ENCODE measurements around the gene C3orf85.

DNA sequence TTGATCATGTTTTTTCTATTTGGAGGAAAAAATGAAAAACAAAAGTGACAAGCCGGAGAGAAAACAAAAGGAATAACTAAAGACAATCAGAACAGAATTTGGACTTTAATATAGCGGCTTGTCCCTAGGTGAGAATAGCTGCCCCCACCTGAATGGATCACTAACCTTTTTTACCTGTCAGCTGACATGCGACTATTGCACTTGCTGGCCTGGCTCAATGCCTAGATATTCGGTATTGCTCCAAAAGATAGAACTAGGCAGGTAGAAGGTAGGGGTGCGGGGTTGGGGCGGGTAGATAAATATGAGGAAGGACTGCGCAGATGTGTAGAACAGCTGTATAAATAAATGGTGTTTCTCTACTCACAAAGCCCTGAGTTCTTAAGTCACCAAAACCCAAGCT is 17.9 kb upstream of the C3orf85 start:
- TF ChIP-seq, protein P1, sequence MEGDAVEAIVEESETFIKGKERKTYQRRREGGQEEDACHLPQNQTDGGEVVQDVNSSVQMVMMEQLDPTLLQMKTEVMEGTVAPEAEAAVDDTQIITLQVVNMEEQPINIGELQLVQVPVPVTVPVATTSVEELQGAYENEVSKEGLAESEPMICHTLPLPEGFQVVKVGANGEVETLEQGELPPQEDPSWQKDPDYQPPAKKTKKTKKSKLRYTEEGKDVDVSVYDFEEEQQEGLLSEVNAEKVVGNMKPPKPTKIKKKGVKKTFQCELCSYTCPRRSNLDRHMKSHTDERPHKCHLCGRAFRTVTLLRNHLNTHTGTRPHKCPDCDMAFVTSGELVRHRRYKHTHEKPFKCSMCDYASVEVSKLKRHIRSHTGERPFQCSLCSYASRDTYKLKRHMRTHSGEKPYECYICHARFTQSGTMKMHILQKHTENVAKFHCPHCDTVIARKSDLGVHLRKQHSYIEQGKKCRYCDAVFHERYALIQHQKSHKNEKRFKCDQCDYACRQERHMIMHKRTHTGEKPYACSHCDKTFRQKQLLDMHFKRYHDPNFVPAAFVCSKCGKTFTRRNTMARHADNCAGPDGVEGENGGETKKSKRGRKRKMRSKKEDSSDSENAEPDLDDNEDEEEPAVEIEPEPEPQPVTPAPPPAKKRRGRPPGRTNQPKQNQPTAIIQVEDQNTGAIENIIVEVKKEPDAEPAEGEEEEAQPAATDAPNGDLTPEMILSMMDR (conservative IDR thresholded peaks at IDR 0.05; ENCODE audit: low read depth, low read length) = no peak
- no peak for TF ChIP-seq EZH2 (IDR thresholded peaks at IDR 0.05; ENCODE audit: borderline replicate concordance, low read depth, low read length, poor library complexity, severe bottlenecking)
